ENCODE results near the gene OR2T3. TPM values are rescaled to one million over a fixed set of nuclear protein-coding genes. Genes with fewer than 3 reads are reported as not detected.
"Not testable (repeated sequence)": the region's sequence is repeated elsewhere in the genome, so short reads cannot be mapped to it uniquely, and the experiment has no call there.

The OR2T3 gene
- total and polyA plus RNA-seq, 2 of the 4 experiments (the other 2 are of a cell fraction) = not detected

GRCh38 chr1:248438668-248439067 is 34.5 kb upstream of the OR2T3 start:
- dilution Hi-C loops (cut with HindIII; ENCODE audit: low sequenced_read_pairs, unreplicated experiment); H3K9me1 ChIP-seq (ENCODE audit: insufficient read depth, low read length); BruUV-seq (replicated peaks); ATAC-seq (ENCODE audit: low read depth); H4K91ac ChIP-seq (ENCODE audit: insufficient read depth, low read depth, low read length); in situ Hi-C loops (cut with MboI; ENCODE audit: low sequenced_read_pairs); H3K14ac ChIP-seq (replicated peaks; ENCODE audit: low read depth, low read length); H3K36me3 ChIP-seq (ENCODE audit: control insufficient read depth, insufficient read depth, low read length); H2BK5ac ChIP-seq (ENCODE audit: low read depth, low read length, poor library complexity, severe bottlenecking); H3K27ac ChIP-seq (ENCODE audit: insufficient read depth, low read length); H4K8ac ChIP-seq (ENCODE audit: low read depth in 2 of 2, low read length in 2 of 2); H3K9me3 ChIP-seq (ENCODE audit: control insufficient read depth, insufficient read depth, low read length); CTCF ChIA-PET; H3K4me1 ChIP-seq (ENCODE audit: control insufficient read depth, insufficient read depth, low read length); H2AK5ac ChIP-seq (ENCODE audit: low read depth, low read length); H3K4ac ChIP-seq (ENCODE audit: low read depth, low read length); H4K20me1 ChIP-seq (ENCODE audit: insufficient read depth, low read length); H2BK15ac ChIP-seq (ENCODE audit: low read depth, low read length); H2AFZ ChIP-seq (replicated peaks; ENCODE audit: low read length, poor library complexity); H4K5ac ChIP-seq (ENCODE audit: low read depth, low read length); H3K4me3 ChIP-seq (ENCODE audit: insufficient read depth, low read depth, low read length); H2BK20ac ChIP-seq (ENCODE audit: low read depth, low read length); H3K9ac ChIP-seq (ENCODE audit: low read depth, low read length); H3K23ac ChIP-seq (ENCODE audit: low read depth, low read length); intact Hi-C loops (cut with micrococcal nuclease); H3K4me2 ChIP-seq (ENCODE audit: low read depth, low read length); H2AK9ac ChIP-seq (replicated peaks; ENCODE audit: low read depth, low read length, poor library complexity); H3K79me1 ChIP-seq (ENCODE audit: low read depth in 1 of 2, low read length in 2 of 2); DNase-seq; H3K27me3 ChIP-seq (ENCODE audit: control insufficient read depth, insufficient read depth, low read length); POLR2A ChIA-PET (ENCODE audit: unreplicated experiment); H3K56ac ChIP-seq (ENCODE audit: extremely low read depth, insufficient read depth, low read length); H3K18ac ChIP-seq (ENCODE audit: low read depth, low read length); H2BK120ac ChIP-seq (ENCODE audit: low read depth, low read length): not testable (repeated sequence)
- WGBS, 2 experiments (ENCODE audit: extremely low coverage in 2 of 2, insufficient read length in 1 of 2) = no CpG with 5 or more reads among the region's 1 CpG

GRCh38 chr1:248439283-248439682 is 33.9 kb upstream of the OR2T3 start:
- BruUV-seq (replicated peaks); H4K20me1 ChIP-seq (ENCODE audit: insufficient read depth, low read length); in situ Hi-C loops (cut with MboI; ENCODE audit: low sequenced_read_pairs); POLR2A ChIA-PET (ENCODE audit: unreplicated experiment); H3K4me1 ChIP-seq (ENCODE audit: control insufficient read depth, insufficient read depth, low read length); dilution Hi-C loops (cut with HindIII; ENCODE audit: low sequenced_read_pairs, unreplicated experiment); H2AK5ac ChIP-seq (ENCODE audit: low read depth, low read length); H3K36me3 ChIP-seq (ENCODE audit: control insufficient read depth, insufficient read depth, low read length); ATAC-seq (ENCODE audit: low read depth); H3K56ac ChIP-seq (ENCODE audit: extremely low read depth, insufficient read depth, low read length); H3K4me3 ChIP-seq (ENCODE audit: insufficient read depth, low read depth, low read length); H2AK9ac ChIP-seq (replicated peaks; ENCODE audit: low read depth, low read length, poor library complexity); H2BK20ac ChIP-seq (ENCODE audit: low read depth, low read length); DNase-seq; H2BK120ac ChIP-seq (ENCODE audit: low read depth, low read length); H3K9ac ChIP-seq (ENCODE audit: low read depth, low read length); H3K9me1 ChIP-seq (ENCODE audit: insufficient read depth, low read length); H4K91ac ChIP-seq (ENCODE audit: insufficient read depth, low read depth, low read length); H4K8ac ChIP-seq (ENCODE audit: low read depth in 2 of 2, low read length in 2 of 2); H2BK15ac ChIP-seq (ENCODE audit: low read depth, low read length); H3K9me3 ChIP-seq (ENCODE audit: control insufficient read depth, insufficient read depth, low read length); H3K79me1 ChIP-seq (ENCODE audit: low read depth in 1 of 2, low read length in 2 of 2); H2AFZ ChIP-seq (replicated peaks; ENCODE audit: low read length, poor library complexity); H3K18ac ChIP-seq (ENCODE audit: low read depth, low read length); H3K23ac ChIP-seq (ENCODE audit: low read depth, low read length); H2BK5ac ChIP-seq (ENCODE audit: low read depth, low read length, poor library complexity, severe bottlenecking); CTCF ChIA-PET; H3K4ac ChIP-seq (ENCODE audit: low read depth, low read length); H3K4me2 ChIP-seq (ENCODE audit: low read depth, low read length); H3K14ac ChIP-seq (replicated peaks; ENCODE audit: low read depth, low read length); H3K27ac ChIP-seq (ENCODE audit: insufficient read depth, low read length); H4K5ac ChIP-seq (ENCODE audit: low read depth, low read length); H3K27me3 ChIP-seq (ENCODE audit: control insufficient read depth, insufficient read depth, low read length); intact Hi-C loops (cut with micrococcal nuclease): not testable (repeated sequence)
- no CpG with 5 or more reads among the region's 5 CpGs for WGBS, 2 experiments (ENCODE audit: extremely low coverage in 2 of 2, insufficient read length in 1 of 2)
